H1 (cell line): Measurements from ENCODE around the gene CALR. TPM values are rescaled to one million over a fixed set of nuclear protein-coding genes. Genes with fewer than 3 reads are reported as not detected.

Source experiments
- BCL11A ChIP-seq, 2 experiments: IDR thresholded peaks; one replicate each; pipeline ENCODE4 v1.6.1; 2011; ENCODE audit warnings: low read depth in 2 of 2, low read length in 2 of 2, mild to moderate bottlenecking in 2 of 2
- EGR1 ChIP-seq: IDR thresholded peaks from 2 replicates; pipeline ENCODE4 v1.6.1; 2011; ENCODE audit warnings: low read depth, low read length, borderline replicate concordance
- HDAC2 ChIP-seq, 2 experiments: fragments of 300-600 bp in 1 of 2; sonication (generic) in 1 of 2; IDR thresholded peaks; 2 replicates each; pipeline ENCODE4 v1.6.1; 2011 to 2012; ENCODE audit warnings: low read depth in 2 of 2, low read length in 2 of 2, mild to moderate bottlenecking in 2 of 2, moderate library complexity in 2 of 2, borderline replicate concordance in 1 of 2, inconsistent platforms in 1 of 2
- MAFK ChIP-seq: IDR thresholded peaks from 2 replicates; pipeline ENCODE4 v1.6.1; 2012; ENCODE audit warnings: low read depth, mild to moderate bottlenecking, improper control_type of control experiment, low read length
- NANOG ChIP-seq: IDR thresholded peaks from 2 replicates; pipeline ENCODE4 v1.6.1; 2011; ENCODE audit warnings: low read length, low read depth, mild to moderate bottlenecking, inconsistent platforms; ENCODE audit not compliant: insufficient read depth, poor library complexity, severe bottlenecking
- POLR2AphosphoS5 ChIP-seq: IDR thresholded peaks from 2 replicates; pipeline ENCODE4 v1.6.1; 2011; ENCODE audit warnings: low read depth, low read length
- RNF2 ChIP-seq: fragments of 200-900, 300-1000 bp; sonication (generic); IDR thresholded peaks from 2 replicates; pipeline ENCODE4 v1.7.1; 2016; ENCODE audit warnings: borderline replicate concordance, low read depth, mild to moderate bottlenecking, antibody characterized with exemption, low read length; ENCODE audit not compliant: poor library complexity, severe bottlenecking; ENCODE audit errors: missing control alignments
- SIX5 ChIP-seq: IDR thresholded peaks from 2 replicates; pipeline ENCODE4 v1.6.1; 2011; ENCODE audit warnings: mild to moderate bottlenecking, low read depth, low read length
- SP1 ChIP-seq: IDR thresholded peaks from 2 replicates; pipeline ENCODE4 v1.6.1; 2011; ENCODE audit warnings: low read depth, low read length
- polyA plus RNA-seq, 7 experiments: library from polyadenylated mRNA; depleted of rRNA in 3 of 7; stranded (reverse) in 5 of 7; unstranded in 2 of 7; fragments of >200 nt in 5 of 7; fragments of 200-250 nt in 2 of 7; gene quantifications; 1 replicate in 5 of 7; 2 replicates in 1 of 7; 4 replicates in 1 of 7; pipeline versions ENCODE4 v1.2.1 to v1.2.3, GENCODE V29; 2011 to 2013; ENCODE audit warnings: missing spikeins in 2 of 7, mixed read lengths in 2 of 7
- total RNA-seq: library from RNA; stranded (reverse); fragmentation: NEBNext Ultra II Directional; extraction: Animal tissue kit (Norgen Biotek cat#: 25700); gene quantifications from 2 replicates; pipeline ENCODE4 v1.2.1, GENCODE V29; 2021
- TF ChIP-seq, protein P1 (sequence below): IDR thresholded peaks from 2 replicates; pipeline ENCODE4 v1.6.1; 2011; ENCODE audit warnings: low read depth, mild to moderate bottlenecking, low read length; ENCODE audit not compliant: insufficient read depth
- TF ChIP-seq, protein P2 (sequence below): IDR thresholded peaks from 2 replicates; pipeline ENCODE4 v1.6.1; 2012; ENCODE audit warnings: low read length, inconsistent platforms
- TF ChIP-seq, protein P3 (sequence below), 3 experiments: IDR thresholded peaks; 1 replicate in 2 of 3; 2 replicates in 1 of 3; pipeline versions ENCODE4 v1.5.1 to v1.6.1; 2011; ENCODE audit warnings: low read length in 3 of 3, mild to moderate bottlenecking in 3 of 3, inconsistent platforms in 2 of 3, low read depth in 1 of 3, moderate library complexity in 1 of 3; ENCODE audit not compliant: insufficient read depth in 1 of 3; ENCODE audit errors: control extremely low read depth in 1 of 3

The CALR gene
- total and polyA plus RNA-seq, 2 of the 8 experiments (the other 6 are each of a cell fraction or from before 2014, with no cell fraction given): 591 to 1,155 TPM

DNA sequence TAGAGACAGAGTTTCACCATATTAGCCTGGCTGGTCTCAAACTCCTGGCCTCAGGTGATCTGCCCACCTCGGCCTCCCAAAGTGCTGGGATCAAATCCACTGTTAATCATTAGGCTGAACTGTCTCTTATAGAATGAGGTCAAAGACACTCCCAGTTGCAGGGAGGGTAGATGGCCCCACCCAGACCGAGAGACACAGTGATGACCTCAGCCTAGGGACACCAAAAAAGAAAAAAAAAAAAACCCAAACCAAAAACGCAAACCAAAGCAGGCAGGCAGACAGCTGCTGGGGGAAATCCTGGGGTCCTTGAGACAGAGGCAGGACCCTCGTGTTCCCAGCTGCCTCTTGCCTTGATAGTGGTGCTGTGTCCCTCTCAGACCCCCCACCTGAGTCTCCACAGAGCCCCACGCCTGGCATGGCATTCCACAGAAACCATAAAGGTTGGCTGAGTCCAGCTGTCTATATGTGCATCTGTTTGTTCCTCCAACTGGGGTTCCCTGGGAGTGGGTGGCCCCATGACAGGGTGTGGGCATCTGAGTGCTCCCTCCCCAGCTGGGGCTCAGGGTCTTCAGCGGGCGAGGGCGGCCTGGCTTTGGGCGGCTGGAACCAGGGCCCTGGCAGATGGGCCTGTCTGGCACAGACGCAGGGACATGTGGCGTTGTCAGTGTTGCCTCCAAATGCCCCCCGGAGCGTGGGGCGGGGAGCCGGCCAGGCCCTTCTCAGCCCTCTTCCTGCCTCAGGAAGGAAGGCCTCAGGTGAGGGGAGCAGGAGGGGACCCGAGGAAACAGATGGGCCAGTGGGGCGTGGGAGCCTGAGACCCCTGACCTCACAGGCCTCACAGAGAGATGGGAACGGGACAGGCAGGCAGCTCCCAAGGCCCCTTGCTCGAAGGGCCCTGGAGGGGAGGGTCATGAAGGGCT, 36.2 kb downstream of the CALR start (continued):
- TF ChIP-seq, protein P1, sequence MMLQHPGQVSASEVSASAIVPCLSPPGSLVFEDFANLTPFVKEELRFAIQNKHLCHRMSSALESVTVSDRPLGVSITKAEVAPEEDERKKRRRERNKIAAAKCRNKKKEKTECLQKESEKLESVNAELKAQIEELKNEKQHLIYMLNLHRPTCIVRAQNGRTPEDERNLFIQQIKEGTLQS: no peak
- TF ChIP-seq BCL11A (IDR thresholded peaks at IDR 0.05; ENCODE audit: low read depth in 2 of 2, low read length in 2 of 2) (no peak), NANOG (no peak), SP1 (no peak), MAFK (no peak), SIX5 (no peak), RNF2 (no peak), HDAC2 (IDR thresholded peaks at IDR 0.05; ENCODE audit: borderline replicate concordance in 1 of 2, low read depth in 2 of 2, low read length in 2 of 2) (no peak), POLR2AphosphoS5 (no peak), EGR1 (no peak)
- TF ChIP-seq, protein P2, sequence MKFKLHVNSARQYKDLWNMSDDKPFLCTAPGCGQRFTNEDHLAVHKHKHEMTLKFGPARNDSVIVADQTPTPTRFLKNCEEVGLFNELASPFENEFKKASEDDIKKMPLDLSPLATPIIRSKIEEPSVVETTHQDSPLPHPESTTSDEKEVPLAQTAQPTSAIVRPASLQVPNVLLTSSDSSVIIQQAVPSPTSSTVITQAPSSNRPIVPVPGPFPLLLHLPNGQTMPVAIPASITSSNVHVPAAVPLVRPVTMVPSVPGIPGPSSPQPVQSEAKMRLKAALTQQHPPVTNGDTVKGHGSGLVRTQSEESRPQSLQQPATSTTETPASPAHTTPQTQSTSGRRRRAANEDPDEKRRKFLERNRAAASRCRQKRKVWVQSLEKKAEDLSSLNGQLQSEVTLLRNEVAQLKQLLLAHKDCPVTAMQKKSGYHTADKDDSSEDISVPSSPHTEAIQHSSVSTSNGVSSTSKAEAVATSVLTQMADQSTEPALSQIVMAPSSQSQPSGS: no peak
- TF ChIP-seq, protein P3, sequence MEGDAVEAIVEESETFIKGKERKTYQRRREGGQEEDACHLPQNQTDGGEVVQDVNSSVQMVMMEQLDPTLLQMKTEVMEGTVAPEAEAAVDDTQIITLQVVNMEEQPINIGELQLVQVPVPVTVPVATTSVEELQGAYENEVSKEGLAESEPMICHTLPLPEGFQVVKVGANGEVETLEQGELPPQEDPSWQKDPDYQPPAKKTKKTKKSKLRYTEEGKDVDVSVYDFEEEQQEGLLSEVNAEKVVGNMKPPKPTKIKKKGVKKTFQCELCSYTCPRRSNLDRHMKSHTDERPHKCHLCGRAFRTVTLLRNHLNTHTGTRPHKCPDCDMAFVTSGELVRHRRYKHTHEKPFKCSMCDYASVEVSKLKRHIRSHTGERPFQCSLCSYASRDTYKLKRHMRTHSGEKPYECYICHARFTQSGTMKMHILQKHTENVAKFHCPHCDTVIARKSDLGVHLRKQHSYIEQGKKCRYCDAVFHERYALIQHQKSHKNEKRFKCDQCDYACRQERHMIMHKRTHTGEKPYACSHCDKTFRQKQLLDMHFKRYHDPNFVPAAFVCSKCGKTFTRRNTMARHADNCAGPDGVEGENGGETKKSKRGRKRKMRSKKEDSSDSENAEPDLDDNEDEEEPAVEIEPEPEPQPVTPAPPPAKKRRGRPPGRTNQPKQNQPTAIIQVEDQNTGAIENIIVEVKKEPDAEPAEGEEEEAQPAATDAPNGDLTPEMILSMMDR (IDR thresholded peaks at IDR 0.05; ENCODE audit: control extremely low read depth in 1 of 3, insufficient read depth in 1 of 3, low read depth in 1 of 3, low read length in 3 of 3): no peak
- TF ChIP-seq, all 59 proteins: peak for 0
